Measurements from ENCODE around the gene ANKS1B. TPM values are rescaled to one million over a fixed set of nuclear protein-coding genes. Genes with fewer than 3 reads are reported as not detected.

ANKS1B gene
- total and polyA plus RNA-seq, 7 donors: 1.0 to 57.3 (median 30.1) TPM; not detected in 1

DNA sequence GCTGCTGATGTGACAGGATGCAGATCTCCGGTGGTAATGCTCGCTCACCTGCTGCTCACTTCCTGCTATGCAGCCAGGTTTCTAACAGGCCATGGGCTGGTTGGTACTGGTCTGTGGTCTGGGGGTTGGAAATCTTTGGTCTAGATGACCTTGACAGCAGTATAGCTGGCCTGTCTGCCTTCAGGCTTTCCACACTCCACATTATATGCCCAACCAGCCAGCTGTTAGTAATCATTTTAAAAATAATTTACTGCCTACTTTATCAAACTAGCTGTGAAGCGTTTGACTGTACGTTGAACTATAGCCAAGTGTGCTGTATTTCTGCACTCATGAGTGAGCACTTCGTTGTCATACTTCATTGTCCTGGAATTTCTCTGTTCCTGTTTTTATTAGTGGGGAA is 761.2 kb downstream of the ANKS1B start:
- H3K27ac ChIP-seq: no peak overlapping the region
- H3K9me3 ChIP-seq: no peaks in the 10 kb centered on the region
- no peaks in the 10 kb centered on the region for H3K27me3 ChIP-seq
- intact Hi-C loops (cut with DNase I): no loop called here
- no peaks in the 10 kb centered on the region for H3K36me3 ChIP-seq
- no peak for DNase-seq
- TF ChIP-seq, protein P1, sequence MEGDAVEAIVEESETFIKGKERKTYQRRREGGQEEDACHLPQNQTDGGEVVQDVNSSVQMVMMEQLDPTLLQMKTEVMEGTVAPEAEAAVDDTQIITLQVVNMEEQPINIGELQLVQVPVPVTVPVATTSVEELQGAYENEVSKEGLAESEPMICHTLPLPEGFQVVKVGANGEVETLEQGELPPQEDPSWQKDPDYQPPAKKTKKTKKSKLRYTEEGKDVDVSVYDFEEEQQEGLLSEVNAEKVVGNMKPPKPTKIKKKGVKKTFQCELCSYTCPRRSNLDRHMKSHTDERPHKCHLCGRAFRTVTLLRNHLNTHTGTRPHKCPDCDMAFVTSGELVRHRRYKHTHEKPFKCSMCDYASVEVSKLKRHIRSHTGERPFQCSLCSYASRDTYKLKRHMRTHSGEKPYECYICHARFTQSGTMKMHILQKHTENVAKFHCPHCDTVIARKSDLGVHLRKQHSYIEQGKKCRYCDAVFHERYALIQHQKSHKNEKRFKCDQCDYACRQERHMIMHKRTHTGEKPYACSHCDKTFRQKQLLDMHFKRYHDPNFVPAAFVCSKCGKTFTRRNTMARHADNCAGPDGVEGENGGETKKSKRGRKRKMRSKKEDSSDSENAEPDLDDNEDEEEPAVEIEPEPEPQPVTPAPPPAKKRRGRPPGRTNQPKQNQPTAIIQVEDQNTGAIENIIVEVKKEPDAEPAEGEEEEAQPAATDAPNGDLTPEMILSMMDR (IDR thresholded peaks at IDR 0.05): no peak
- no peak for TF ChIP-seq EP300 (IDR thresholded peaks at IDR 0.05)
- no peak for TF ChIP-seq POLR2AphosphoS5 (IDR thresholded peaks at IDR 0.05)
- no peak for TF ChIP-seq POLR2A (IDR thresholded peaks at IDR 0.05)
- 74 to 77% methylated on average over 5 of the region's 5 CpGs for WGBS, 2 donors
- H3K4me1 ChIP-seq: no peaks in the 10 kb centered on the region
- H3K4me3 ChIP-seq: no peak overlapping the region

DNA sequence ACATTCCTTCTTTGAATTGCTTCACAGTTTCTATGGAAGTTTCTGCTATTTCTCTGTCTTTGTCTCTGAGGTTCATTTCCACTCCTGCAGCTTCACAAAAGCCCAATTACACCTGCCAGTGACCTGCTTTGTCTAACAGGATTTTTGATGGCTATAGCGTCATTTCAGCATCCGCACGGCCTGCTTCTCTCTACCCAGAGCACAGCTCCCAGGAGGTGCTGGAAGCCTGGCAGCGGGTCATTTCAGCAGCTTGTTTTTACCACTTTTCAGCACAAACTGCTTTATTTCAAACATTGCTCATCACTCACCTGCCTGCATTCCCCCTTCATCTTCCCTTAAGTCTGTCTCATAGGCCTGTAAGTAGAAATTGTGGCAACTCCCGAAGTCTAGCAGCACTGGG is 771.7 kb downstream of the ANKS1B start:
- 61 to 80% methylated on average over 5 of the region's 5 CpGs for WGBS, 2 donors
- no peak for DNase-seq
- peaks cover 0 to 6% (median 2%) of the 10 kb centered on the region in 4 donors for H3K9me3 ChIP-seq
- no peak overlapping the region for H3K4me3 ChIP-seq
- H3K36me3 ChIP-seq: no peaks in the 10 kb centered on the region
- H3K27me3 ChIP-seq: no peaks in the 10 kb centered on the region
- no peaks in the 10 kb centered on the region for H3K4me1 ChIP-seq
- TF ChIP-seq POLR2A (IDR thresholded peaks at IDR 0.05) (no peak), POLR2AphosphoS5 (IDR thresholded peaks at IDR 0.05) (no peak), EP300 (IDR thresholded peaks at IDR 0.05) (no peak)
- TF ChIP-seq, protein P1 (IDR thresholded peaks at IDR 0.05): no peak
- intact Hi-C loops (cut with DNase I): no loop called here
- no peak overlapping the region for H3K27ac ChIP-seq

DNA sequence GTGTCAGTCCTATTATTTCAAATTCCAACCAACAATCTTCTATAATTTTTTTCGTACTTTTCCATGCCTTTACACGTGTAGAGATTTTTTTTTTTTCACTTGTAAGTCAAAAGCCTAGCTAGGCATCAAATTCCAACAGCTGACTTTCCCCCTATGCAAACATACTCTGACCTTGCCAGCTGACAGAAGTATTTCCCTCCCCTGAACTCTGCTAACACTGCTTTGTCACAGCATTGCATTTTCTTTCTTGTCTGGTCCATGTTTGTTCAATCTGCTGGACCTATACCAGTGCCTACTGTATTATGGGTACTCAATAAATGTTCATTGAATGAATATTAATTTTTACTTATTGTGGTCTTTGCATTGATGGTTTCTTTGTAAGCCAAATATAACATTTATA is 772.5 kb downstream of the ANKS1B start:
- no peak overlapping the region for H3K4me3 ChIP-seq
- no peak for DNase-seq
- intact Hi-C loops (cut with DNase I): no loop called here
- 29 to 53% methylated on average over 2 of the region's 2 CpGs for WGBS, 2 donors
- H3K27ac ChIP-seq: no peak overlapping the region
- TF ChIP-seq POLR2A (IDR thresholded peaks at IDR 0.05) (no peak), EP300 (IDR thresholded peaks at IDR 0.05) (no peak), POLR2AphosphoS5 (IDR thresholded peaks at IDR 0.05) (no peak)
- TF ChIP-seq, protein P1 (IDR thresholded peaks at IDR 0.05): no peak
- H3K36me3 ChIP-seq: no peaks in the 10 kb centered on the region
- H3K9me3 ChIP-seq: peaks cover 0 to 6% (median 2%) of the 10 kb centered on the region in 4 donors
- H3K27me3 ChIP-seq: no peaks in the 10 kb centered on the region
- no peaks in the 10 kb centered on the region for H3K4me1 ChIP-seq

DNA sequence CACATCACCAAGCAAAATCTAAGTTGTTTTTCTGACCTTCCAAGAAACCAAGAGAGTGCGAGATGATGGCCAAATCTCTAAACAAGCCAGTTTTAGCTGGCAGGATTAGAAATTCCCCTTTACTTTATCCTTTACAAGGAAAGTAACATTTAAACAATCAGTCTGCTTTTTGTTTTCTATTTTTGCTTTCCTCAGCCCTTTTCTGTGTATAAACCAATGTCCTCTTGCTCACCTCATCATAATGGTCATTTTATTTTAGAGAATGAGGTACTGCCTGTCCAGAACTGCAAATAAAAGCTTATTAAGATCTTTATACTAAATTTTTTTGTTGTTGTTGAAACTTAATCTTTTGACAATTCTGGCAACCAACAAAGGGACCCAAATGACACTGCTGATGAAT is 779.6 kb downstream of the ANKS1B start:
- Histone ChIP-seq H3K4me1 (no peaks in the 10 kb centered on the region), H3K27me3 (no peaks in the 10 kb centered on the region), H3K9me3 (peaks cover 0 to 3% (median under 1%) of the 10 kb centered on the region in 4 donors), H3K27ac (no peak overlapping the region), H3K36me3 (no peaks in the 10 kb centered on the region), H3K4me3 (no peak overlapping the region)
- intact Hi-C loops (cut with DNase I): no loop called here
- 91 to 94% methylated on average over 1 of the region's 1 CpG for WGBS, 2 donors
- no peak for TF ChIP-seq POLR2A (IDR thresholded peaks at IDR 0.05)
- TF ChIP-seq, protein P1 (IDR thresholded peaks at IDR 0.05): no peak
- TF ChIP-seq POLR2AphosphoS5 (IDR thresholded peaks at IDR 0.05): no peak
- no peak for TF ChIP-seq EP300 (IDR thresholded peaks at IDR 0.05)
- DNase-seq: no peak
